Measurements from ENCODE around the gene PTGDS. TPM values are rescaled to one million over a fixed set of nuclear protein-coding genes. Genes with fewer than 3 reads are reported as not detected.

PTGDS gene
- total RNA-seq, 1 experiment from 2014 or later: 3.6 TPM

DNA sequence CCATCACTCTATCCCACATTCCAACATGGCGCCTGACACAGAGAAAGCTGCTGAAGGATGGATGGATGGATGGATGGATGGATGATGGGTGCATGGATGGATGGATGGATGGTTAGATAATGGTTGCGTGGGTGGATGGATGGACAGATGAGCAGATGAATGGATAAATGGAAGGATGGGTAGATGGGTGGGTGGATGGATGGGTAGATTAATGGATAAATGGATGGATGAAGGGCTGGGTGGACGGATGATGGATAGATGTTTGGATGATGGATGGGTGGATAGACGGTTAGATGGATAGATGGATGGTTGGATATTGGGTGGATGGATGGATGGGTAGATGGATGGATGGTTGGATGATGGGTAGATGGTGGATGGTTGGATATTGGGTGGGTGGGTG is 20.7 kb upstream of the PTGDS start:
- no peak overlapping the region for H2AFZ ChIP-seq (ENCODE audit: low read length)
- H4K20me1 ChIP-seq (ENCODE audit: control insufficient read depth, insufficient read depth, insufficient read length): peaks cover 2% of the 10 kb centered on the region
- H2BK12ac ChIP-seq (ENCODE audit: insufficient read length, low read depth, low read length): no peak overlapping the region
- H3K79me2 ChIP-seq (ENCODE audit: insufficient read depth, low read length): no peaks in the 10 kb centered on the region
- TF ChIP-seq CTCF (conservative IDR thresholded peaks at IDR 0.05): no peak
- no peak overlapping the region for H3K4ac ChIP-seq (ENCODE audit: low read depth, low read length)
- peaks cover 8% of the 10 kb centered on the region for H3K27me3 Mint-ChIP-seq (ENCODE audit: low read depth)
- no peak overlapping the region for H3K23ac ChIP-seq (ENCODE audit: insufficient read length, low read depth, low read length)
- no peak overlapping the region for H3K56ac ChIP-seq (ENCODE audit: insufficient read length, low read depth, low read length)
- no peak overlapping the region for H3K27ac Mint-ChIP-seq
- no peak overlapping the region for H2AK5ac ChIP-seq (ENCODE audit: insufficient read length, low read length)
- no peak overlapping the region; a peak in 1 of 5 replicates for H3K4me3 Mint-ChIP-seq
- H3K23me2 ChIP-seq (ENCODE audit: insufficient read length, low read depth, low read length, poor library complexity, severe bottlenecking): no peaks in the 10 kb centered on the region
- no peaks in the 10 kb centered on the region for H3K9me3 ChIP-seq (ENCODE audit: control insufficient read depth, low read depth, low read length)
- no peak overlapping the region for H3K4me2 ChIP-seq (ENCODE audit: insufficient read depth, insufficient read length, low read length)
- H3K14ac ChIP-seq (ENCODE audit: insufficient read depth, low read length): no peak overlapping the region
- no peaks in the 10 kb centered on the region; a peak in 1 of 7 replicates for H3K36me3 Mint-ChIP-seq (ENCODE audit: insufficient read depth in 1 of 3, low read depth in 3 of 3)
- no peak overlapping the region for H3K27ac ChIP-seq (ENCODE audit: insufficient read length, low read depth, low read length)
- no peak overlapping the region for H2BK20ac ChIP-seq (ENCODE audit: low read depth, low read length, poor library complexity, severe bottlenecking)
- H3K27me3 ChIP-seq (ENCODE audit: insufficient read depth, low read length): no peaks in the 10 kb centered on the region
- no peaks in the 10 kb centered on the region for H3K4me1 ChIP-seq (ENCODE audit: insufficient read depth, low read length)
- H3T11ph ChIP-seq (ENCODE audit: low read length): no peak overlapping the region
- no peak overlapping the region for H4K5ac ChIP-seq (ENCODE audit: insufficient read length, low read depth, low read length)
- no peak for DNase-seq
- H3K18ac ChIP-seq (ENCODE audit: insufficient read length, low read depth, low read length): no peak overlapping the region
- no peak overlapping the region for H3K9ac ChIP-seq (ENCODE audit: extremely low read depth, insufficient read length, low read length)
- WGBS (ENCODE audit: extremely low coverage, insufficient read length, low lambda C conversion rate): 100% methylated on average over 2 of the region's 4 CpGs
- H3K4me1 Mint-ChIP-seq: 0 out of 4 replicates have a peak, but pooled peaks cover 0 to 2% of the 10 kb centered on the region in 2 experiments
- no peak overlapping the region for H2BK15ac ChIP-seq (ENCODE audit: low read depth, low read length)
- H4K91ac ChIP-seq (ENCODE audit: insufficient read length, low read depth, low read length): no peak overlapping the region
- no peak overlapping the region for H4K8ac ChIP-seq (replicated peaks; ENCODE audit: insufficient read length, low read depth, low read length)
- H3K9me3 Mint-ChIP-seq: peaks cover 6% of the 10 kb centered on the region in 2 experiments; a peak in 4 of 5 replicates
- no peak overlapping the region for H2BK5ac ChIP-seq (ENCODE audit: insufficient read length, low read length)
- no peak overlapping the region for H2BK120ac ChIP-seq (ENCODE audit: low read depth, low read length, poor library complexity, severe bottlenecking)
- H3K79me1 ChIP-seq (ENCODE audit: insufficient read depth, low read depth, low read length, poor library complexity, severe bottlenecking): no peaks in the 10 kb centered on the region
